ENCODE measurements around the gene LRP5.
"Not testable (repeated sequence)": the region's sequence is repeated elsewhere in the genome, so short reads cannot be mapped to it uniquely, and the experiment has no call there.

LRP5 gene

GRCh38 chr11:68469642-68470041 is 157.3 kb downstream of the LRP5 start:
- no peak for DNase-seq (ENCODE audit: low read depth in 3 of 3)

- DNase-seq (ENCODE audit: low read depth in 3 of 3) = no peak
Measured at GRCh38 chr11:68470304-68470811, 158.0 kb downstream of the LRP5 start.

- DNase-seq (ENCODE audit: low read depth in 3 of 3) = peak in 1 of 3 experiments; percentile 54
Measured at GRCh38 chr11:68471360-68472340, 159.3 kb downstream of the LRP5 start.

GRCh38 chr11:68472778-68473177 is 160.4 kb downstream of the LRP5 start:
- DNase-seq (ENCODE audit: low read depth in 3 of 3) = no peak

- no peak for DNase-seq (ENCODE audit: low read depth in 3 of 3)
Measured at GRCh38 chr11:68473693-68474092, 161.3 kb downstream of the LRP5 start.

- not testable (repeated sequence) for DNase-seq (ENCODE audit: low read depth in 3 of 3)
Measured at GRCh38 chr11:68475626-68476025, 163.2 kb downstream of the LRP5 start.

- DNase-seq (ENCODE audit: low read depth in 3 of 3) = no peak
Measured at GRCh38 chr11:68479390-68479789, 167.0 kb downstream of the LRP5 start.

- DNase-seq (ENCODE audit: low read depth in 3 of 3) = no peak
Measured at GRCh38 chr11:68480193-68480592, 167.8 kb downstream of the LRP5 start.

GRCh38 chr11:68480852-68481510 is 168.6 kb downstream of the LRP5 start:
- DNase-seq (ENCODE audit: low read depth in 3 of 3) = no peak

GRCh38 chr11:68481579-68482240 is 169.3 kb downstream of the LRP5 start:
- DNase-seq (ENCODE audit: low read depth in 3 of 3) = no peak

GRCh38 chr11:68488623-68489022 is 176.2 kb downstream of the LRP5 start:
- DNase-seq (ENCODE audit: low read depth in 3 of 3) = no peak

- no peak for DNase-seq (ENCODE audit: low read depth in 3 of 3)
Measured at GRCh38 chr11:68495220-68495729, 182.9 kb downstream of the LRP5 start.

- no peak for DNase-seq (ENCODE audit: low read depth in 3 of 3)
Measured at GRCh38 chr11:68495872-68496271, 183.5 kb downstream of the LRP5 start.

- DNase-seq (ENCODE audit: low read depth in 3 of 3) = no peak
Measured at GRCh38 chr11:68497761-68498160, 185.4 kb downstream of the LRP5 start.

- DNase-seq (ENCODE audit: low read depth in 3 of 3) = no peak
Measured at GRCh38 chr11:68498321-68498720, 185.9 kb downstream of the LRP5 start.

All from stimulated activated CD4-positive, alpha-beta T cell treated with anti-CD3 and anti-CD28 coated beads, TNF-alpha, amount 100 ng/mL, for 24 hours (primary cell).